Smooth muscle cell (in vitro differentiated cells): ENCODE measurements around the gene FAM171A1. TPM values are rescaled to one million over a fixed set of nuclear protein-coding genes. Genes with fewer than 3 reads are reported as not detected.

ENCODE experiments used
- DNase-seq: peaks from one replicate; lab custom pipeline; 2025; ENCODE audit not compliant: unreplicated experiment; lab: John Stamatoyannopoulos, UW
- H2AFZ ChIP-seq: fragments of 200-600 bp; sonication (generic); 2 replicates; pipeline ENCODE4 v1.6.0; 2016; ENCODE audit warnings: antibody characterized with exemption, low read depth, mild to moderate bottlenecking
- H3F3A ChIP-seq: fragments of 200-600 bp; sonication (generic); 2 replicates; pipeline ENCODE4 v1.6.0; 2017; ENCODE audit warnings: antibody characterized with exemption, low read depth
- H3K27ac ChIP-seq: fragments of 200-600 bp; sonication (generic); 2 replicates; pipeline ENCODE4 v1.5.1; 2016; ENCODE audit warnings: low read depth, mild to moderate bottlenecking
- H3K27me3 ChIP-seq: fragments of 200-600 bp; sonication (generic); 2 replicates; pipeline ENCODE4 v1.6.1; 2016; ENCODE audit warnings: low read depth, mild to moderate bottlenecking
- H3K36me3 ChIP-seq: fragments of 200-600 bp; sonication (generic); 2 replicates; pipeline ENCODE4 v1.5.1; 2016; ENCODE audit warnings: low read depth
- H3K4me1 ChIP-seq: fragments of 200-600 bp; sonication (generic); 2 replicates; pipeline ENCODE4 v1.5.1; 2016; ENCODE audit warnings: low read depth
- H3K4me2 ChIP-seq: fragments of 200-600 bp; sonication (generic); 2 replicates; pipeline ENCODE4 v1.6.0; 2016; ENCODE audit warnings: mild to moderate bottlenecking
- H3K4me3 ChIP-seq: fragments of 200-600 bp; sonication (generic); 2 replicates; pipeline ENCODE4 v1.5.1; 2016; ENCODE audit warnings: mild to moderate bottlenecking
- H3K79me2 ChIP-seq: fragments of 200-600 bp; sonication (generic); 2 replicates; pipeline ENCODE4 v1.6.0; 2016; ENCODE audit warnings: low read depth, mild to moderate bottlenecking
- H3K9ac ChIP-seq: fragments of 200-600 bp; sonication (generic); 2 replicates; pipeline ENCODE4 v1.6.0; 2016; ENCODE audit warnings: low read depth
- H3K9me3 ChIP-seq: fragments of 200-600 bp; sonication (generic); replicated peaks from 2 replicates; pipeline ENCODE4 v1.5.1; 2016; ENCODE audit warnings: low read depth
- H4K20me1 ChIP-seq: fragments of 200-600 bp; sonication (generic); 2 replicates; pipeline ENCODE4 v1.6.0; 2016; ENCODE audit warnings: low read depth
- CTCF ChIP-seq: fragments of 200-600 bp; sonication (generic); IDR thresholded peaks from 2 replicates; pipeline ENCODE4 v1.5.1; 2017; ENCODE audit warnings: borderline replicate concordance, mild to moderate bottlenecking, antibody characterized with exemption; ENCODE audit not compliant: insufficient read depth, poor library complexity, severe bottlenecking
- WGBS: methylation state at CpG from one replicate; pipeline ENCODE4 v1.1.7; 2016; ENCODE audit warnings: low lambda C conversion rate; 5-methylcytosine and 5-hydroxymethylcytosine counted together
- polyA plus RNA-seq: library from polyadenylated mRNA; unstranded; fragments of >200 nt; fragmentation: Nextera tagmentation; extraction: Ambion mirVana; gene quantifications from 2 replicates; pipeline ENCODE4 v1.2.1, GENCODE V29; 2016
- total RNA-seq: library from RNA; depleted of rRNA; stranded (reverse); fragments of >200 nt; gene quantifications from 2 replicates; pipeline ENCODE4 v1.2.3, GENCODE V29; 2014

FAM171A1 gene
- 25.5 and 29.9 TPM in 2 replicates for total RNA-seq
- 35.6 and 37.2 TPM in 2 replicates for polyA plus RNA-seq

- 10% methylated on average over 26 of the region's 115 CpGs for WGBS
These were observed at the start of gene FAM171A1 for GRCh38 chr10:15370856-15371701. Gene FAM171A1, minus strand, starts transcription at chr10:15371289. Its CDS starts 237 bp downstream, at chr10:15371052.

GRCh38 chr10:15420858-15421257 is 49.8 kb upstream of the FAM171A1 start:
- Histone ChIP-seq H3K27me3 (no peaks in the 10 kb centered on the region), H4K20me1 (no peaks in the 10 kb centered on the region), H3K9me3 (no peaks in the 10 kb centered on the region), H3K9ac (no peak overlapping the region), H2AFZ (no peak overlapping the region), H3K4me3 (no peak overlapping the region), H3K4me2 (no peak overlapping the region), H3K36me3 (no peaks in the 10 kb centered on the region), H3K79me2 (no peaks in the 10 kb centered on the region), H3K4me1 (no peaks in the 10 kb centered on the region), H3F3A (no peaks in the 10 kb centered on the region), H3K27ac (no peak overlapping the region)
- no peak for TF ChIP-seq CTCF
- DNase-seq, result no peak
- WGBS, result 98% methylated on average over 4 of the region's 4 CpGs

More at GRCh38 chr10:15370856-15371701, at the start of gene FAM171A1:
- Histone ChIP-seq H3K27me3 (no peaks in the 10 kb centered on the region), H3F3A (peaks cover 18% of the 10 kb centered on the region), H3K79me2 (peaks cover 40% of the 10 kb centered on the region), H3K4me3 (peak within 1 kb of the TSS; percentile 62), H3K27ac (peak within 1 kb of the TSS; percentile 71), H3K9me3 (no peaks in the 10 kb centered on the region), H3K36me3 (no peaks in the 10 kb centered on the region), H3K4me2 (peak within 1 kb of the TSS; percentile 89), H4K20me1 (peaks cover 28% of the 10 kb centered on the region), H3K9ac (peak within 1 kb of the TSS; percentile 80), H3K4me1 (peaks cover 6% of the 10 kb centered on the region), H2AFZ (peak within 1 kb of the TSS; percentile 86)
- peak; percentile 18 for TF ChIP-seq CTCF
- peak; percentile 44 for DNase-seq

GRCh38 chr10:15419279-15419874 is 48.3 kb upstream of the FAM171A1 start:
- Histone ChIP-seq H3K27ac (no peak overlapping the region), H3K36me3 (no peaks in the 10 kb centered on the region), H3K79me2 (no peaks in the 10 kb centered on the region), H2AFZ (no peak overlapping the region), H3F3A (no peaks in the 10 kb centered on the region), H3K4me1 (no peaks in the 10 kb centered on the region), H3K4me2 (no peak overlapping the region), H3K4me3 (no peak overlapping the region), H4K20me1 (no peaks in the 10 kb centered on the region), H3K9me3 (no peaks in the 10 kb centered on the region), H3K9ac (no peak overlapping the region), H3K27me3 (no peaks in the 10 kb centered on the region)
- DNase-seq, result no peak
- TF ChIP-seq CTCF, result peak; percentile 88
- WGBS, result 45% methylated on average over 3 of the region's 3 CpGs
